ENCODE data around the gene MTMR10.

Gene MTMR10

DNA sequence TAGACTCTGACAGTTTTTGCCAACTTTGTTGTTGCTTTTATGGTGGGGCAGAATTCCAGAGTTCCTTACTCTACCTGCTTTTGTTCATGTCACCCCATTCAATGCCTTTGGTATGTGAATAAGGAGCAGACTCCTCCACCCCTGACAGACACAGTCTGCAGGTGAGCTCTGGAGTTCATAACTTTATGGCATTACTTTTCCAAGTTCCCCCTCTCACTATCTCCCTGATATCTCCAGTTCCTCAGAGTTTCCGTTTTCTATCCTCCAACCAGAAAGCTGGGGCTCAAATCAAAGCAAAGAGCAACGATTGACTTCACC is 23.1 kb upstream of the MTMR10 start:
- DNase-seq: no peak

DNA sequence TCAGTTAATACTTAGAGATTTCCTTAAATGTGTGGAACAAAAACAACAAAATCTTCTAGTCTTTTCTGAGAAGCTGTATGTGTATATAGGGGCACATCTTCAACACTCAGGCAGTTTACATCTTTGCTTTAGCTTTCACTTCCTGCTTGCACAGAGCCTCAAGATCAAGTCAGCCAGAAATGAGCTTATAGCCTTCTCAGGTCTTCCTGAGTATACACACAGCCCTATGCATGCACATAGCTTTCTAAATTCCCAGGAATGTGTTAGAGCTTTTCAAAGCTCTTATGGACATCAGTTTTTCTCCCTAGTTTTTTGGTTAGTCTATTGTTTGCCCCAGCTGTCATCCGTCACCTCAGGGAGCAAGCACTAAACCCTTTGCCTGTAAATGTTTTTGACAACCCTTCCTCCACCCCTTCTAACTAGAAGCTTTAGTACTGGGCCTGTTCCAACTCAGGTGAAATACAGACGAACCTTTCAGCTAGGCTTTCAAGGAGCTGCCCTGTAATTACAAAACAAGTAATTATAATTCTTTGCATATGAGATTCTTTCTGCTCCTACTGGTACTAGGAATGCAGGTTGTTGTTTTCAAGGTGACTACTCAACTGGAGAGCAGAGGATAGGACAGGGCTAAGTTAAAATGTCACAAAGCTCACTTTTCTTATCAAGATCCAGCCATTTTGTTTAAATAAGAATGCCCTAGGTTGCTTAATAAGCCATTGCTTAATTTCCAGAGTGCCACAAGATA is 22.6 kb upstream of the MTMR10 start:
- no peak for DNase-seq

DNA sequence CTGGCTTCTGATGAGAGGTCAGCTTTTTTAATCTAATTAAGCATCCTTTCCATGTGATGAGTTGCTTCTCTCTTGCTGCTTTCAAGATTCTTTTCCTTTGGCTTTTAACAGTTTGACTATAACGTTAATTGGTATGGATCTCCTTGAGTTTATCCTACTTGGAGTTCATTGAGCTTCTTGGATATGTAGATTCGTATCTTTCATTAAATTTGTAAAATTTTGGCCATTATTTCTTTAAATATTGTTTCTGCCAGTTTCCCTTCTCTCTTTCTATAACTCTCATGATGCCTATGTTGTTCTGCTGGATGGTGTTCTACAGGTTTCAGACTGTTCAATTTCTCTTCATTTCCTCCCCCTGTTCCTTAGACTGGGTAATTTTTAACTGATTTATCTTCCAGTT is 21.0 kb upstream of the MTMR10 start:
- no peak for DNase-seq

DNA sequence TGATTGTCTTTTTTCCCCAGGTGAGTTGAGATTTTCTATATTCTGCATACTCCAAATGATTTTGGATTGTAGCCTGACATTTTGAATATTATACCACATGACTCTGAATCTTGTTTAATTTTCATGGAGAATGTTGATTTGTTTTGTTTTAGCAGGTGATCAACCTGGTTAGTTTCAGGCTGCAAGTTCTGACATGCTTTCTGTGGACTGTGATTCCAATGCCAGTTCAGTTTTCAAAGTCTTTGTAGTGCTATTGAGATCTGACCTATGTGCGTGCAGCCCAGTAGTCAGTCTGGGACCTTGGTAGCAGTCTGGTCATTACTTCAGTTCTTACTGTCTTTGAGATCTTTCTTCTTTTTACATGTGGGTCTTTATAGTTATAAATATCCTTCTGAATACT is 18.6 kb upstream of the MTMR10 start:
- DNase-seq: no peak

DNA sequence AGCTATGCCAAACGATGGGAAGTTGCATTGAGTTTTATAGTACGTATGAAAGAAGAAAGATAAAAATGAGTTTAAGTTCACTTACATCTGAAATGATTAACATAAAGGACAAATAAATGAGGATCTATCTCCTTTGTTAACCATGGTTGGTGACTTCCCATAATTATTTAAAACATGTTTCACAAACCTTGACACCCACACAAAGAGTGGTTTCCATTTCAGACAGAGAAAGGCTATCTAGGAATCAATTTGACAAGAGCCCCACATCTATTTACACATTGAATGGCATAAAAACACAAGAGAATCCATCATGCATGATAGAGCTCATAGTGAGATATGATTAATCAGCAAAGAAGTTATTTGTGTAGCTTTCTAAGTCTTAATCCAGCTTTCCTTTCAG is 14.2 kb upstream of the MTMR10 start:
- DNase-seq: no peak

DNA sequence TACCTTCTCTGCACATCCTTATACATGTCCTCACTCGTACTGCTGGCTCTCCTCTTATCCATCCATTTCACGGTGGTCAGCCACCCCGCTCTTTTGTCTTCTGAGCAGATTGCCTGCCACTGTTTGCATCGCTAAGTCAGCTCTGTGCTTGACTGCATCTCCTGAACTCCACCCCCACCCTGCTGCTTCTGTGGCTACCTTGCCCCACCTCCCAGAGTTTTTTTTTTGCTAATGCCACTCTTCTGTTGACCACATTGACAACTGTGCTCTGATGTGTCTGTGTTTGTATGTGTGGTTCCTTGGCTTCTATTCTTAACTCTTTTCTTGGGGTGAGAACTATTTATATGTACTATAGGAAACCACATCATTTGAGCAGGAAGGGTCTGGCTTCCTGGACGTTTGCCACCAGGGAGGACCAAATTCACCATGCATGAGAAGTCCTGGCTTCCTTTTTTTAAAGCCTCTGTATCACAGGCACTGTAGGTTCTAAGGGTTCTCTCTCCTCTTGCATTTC is 12.8 kb upstream of the MTMR10 start:
- DNase-seq: no peak

DNA sequence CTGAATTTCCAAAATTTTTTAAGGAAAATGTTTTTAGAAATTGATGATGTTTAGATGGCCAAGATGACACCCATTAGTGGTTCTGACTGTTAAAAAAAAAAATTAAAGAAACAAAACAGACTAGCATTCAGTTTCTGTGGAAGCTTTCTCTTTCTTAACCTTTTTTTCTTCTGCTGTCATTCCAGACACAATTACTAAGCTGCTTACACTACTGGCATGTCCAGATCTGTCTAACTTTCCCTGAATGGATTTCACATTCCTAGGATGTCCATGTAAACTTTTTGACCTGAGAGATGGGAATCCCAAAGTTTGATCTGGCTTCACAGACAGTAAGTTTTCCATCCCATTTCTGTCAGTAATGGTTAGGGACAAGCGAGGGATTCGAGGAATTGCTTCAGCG is 10.3 kb upstream of the MTMR10 start:
- no peak for DNase-seq

DNA sequence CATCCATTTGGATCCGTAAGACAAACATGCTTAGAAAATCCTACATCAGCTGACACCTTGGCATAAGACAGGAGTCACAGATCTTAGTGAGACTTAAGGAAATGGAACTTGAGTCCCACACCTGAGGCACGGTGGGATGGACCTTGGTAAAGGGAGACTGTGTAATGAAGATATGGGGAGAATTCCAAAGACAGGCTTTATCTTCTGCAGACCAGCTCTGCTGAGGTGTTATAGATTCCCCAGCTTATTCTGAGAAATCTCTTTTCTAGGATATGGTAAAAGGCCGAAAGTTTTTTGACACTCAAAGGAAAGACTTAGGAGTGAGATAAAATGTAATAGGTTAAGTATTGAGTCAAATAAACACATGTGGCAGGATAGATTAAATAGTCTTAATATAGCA is 8.3 kb upstream of the MTMR10 start:
- DNase-seq: no peak

DNA sequence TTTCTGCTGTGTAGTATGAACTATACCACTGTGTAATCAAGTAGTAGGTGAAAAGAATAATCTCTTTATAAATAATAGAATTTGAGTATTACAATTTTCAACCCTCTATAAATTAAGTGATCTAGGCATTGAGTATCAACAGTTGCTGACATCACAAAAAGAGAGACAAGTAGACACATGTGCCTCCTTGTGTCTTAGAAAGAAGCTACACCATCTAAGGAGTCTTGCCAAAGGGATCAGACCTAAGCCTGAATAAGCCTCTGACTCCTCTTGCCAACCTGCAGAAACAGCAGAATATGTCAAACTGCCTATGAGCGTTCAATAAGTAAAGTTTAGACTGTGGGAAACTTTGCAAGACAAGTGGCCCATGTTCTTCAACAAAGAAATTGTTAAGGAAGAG is 5.8 kb upstream of the MTMR10 start:
- no peak for DNase-seq

DNA sequence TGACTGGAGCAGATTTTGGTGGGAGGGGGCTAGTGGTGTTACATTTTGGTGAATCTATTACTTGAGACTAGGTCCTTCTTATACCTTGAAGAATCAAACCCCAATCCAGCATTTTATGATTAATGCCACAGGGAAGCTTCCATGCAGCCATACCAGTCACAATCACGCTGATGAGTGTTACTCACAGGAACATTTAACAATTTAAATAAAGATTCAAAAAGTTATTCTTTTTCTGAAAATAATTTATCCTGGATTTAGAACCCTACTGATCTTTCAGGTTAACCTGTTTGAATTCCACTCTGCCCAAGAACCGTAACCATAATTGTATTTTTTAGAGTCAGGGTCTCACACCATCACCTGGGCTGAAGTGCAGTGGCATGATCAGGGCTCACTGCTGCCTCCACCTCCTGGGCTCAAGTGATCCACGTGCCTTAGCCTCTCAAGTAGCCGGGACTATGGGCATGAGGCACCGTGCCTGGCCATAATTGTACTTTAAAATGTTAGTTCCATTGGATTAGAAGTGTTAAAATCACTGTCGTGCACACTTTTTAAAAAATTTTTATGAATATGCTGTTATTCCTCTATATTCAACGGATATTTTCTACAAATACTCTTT is 929 bp upstream of the MTMR10 start:
- no peak for DNase-seq

DNA sequence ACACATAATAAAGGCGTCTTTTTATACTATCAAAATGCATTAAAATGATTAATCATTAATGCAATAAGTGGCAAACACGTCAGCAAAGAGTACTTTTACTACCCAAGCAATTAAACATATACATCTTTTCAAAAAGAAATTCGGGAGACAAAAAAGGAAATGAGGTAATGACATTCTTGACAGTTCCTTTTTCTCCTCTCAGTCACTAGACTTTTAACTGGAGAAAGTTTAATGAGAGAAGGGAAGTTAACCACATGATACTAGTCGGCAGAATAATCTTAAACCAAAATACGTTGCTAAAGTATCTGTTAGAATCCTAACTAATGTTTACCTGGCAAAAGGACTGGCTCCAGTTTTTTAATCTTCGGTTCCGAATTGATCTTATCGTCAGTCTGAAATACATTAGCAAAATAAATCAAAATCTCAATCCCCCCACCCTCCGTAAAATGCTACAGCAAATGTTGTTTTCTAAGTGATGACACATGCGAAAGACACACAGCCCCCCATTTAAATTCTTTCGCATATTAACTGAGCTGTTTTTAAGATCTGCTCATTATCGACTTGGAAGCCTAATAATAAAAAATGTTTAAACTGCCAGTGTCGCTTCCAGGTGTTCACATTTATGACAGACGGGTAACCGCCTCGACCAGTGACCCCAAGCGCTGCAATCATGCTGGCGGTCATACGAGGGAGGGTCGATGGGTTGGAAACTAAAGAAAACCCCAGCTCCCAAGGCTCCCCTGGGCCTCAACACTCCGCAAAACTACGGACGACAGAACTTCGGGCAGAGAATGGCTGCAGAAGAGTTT is 778 bp downstream of the MTMR10 start:
- peak in 3 of 51 donors; percentile 20 to 68 (median 47) for DNase-seq

DNA sequence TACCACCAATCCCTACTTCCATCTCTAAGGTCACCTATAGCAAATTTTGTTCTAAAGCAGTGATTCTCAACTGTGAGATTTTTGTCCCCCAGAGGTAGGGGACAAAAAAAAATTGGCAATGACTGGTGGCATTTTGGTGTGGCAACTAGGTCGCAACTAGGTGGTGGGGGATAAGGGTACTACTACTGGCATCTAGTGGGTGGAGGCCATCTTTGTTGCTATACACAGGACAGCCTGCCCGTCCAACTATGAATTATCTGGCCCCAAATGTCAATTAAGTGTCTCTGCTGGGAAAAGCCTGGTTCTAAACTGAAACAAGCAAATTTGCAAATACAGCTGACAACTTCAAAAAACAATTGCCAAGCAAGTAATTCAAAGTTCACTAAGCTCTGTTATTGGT is 1.4 kb downstream of the MTMR10 start:
- peak in 2 of 51 donors; percentile 15 to 17 for DNase-seq

DNA sequence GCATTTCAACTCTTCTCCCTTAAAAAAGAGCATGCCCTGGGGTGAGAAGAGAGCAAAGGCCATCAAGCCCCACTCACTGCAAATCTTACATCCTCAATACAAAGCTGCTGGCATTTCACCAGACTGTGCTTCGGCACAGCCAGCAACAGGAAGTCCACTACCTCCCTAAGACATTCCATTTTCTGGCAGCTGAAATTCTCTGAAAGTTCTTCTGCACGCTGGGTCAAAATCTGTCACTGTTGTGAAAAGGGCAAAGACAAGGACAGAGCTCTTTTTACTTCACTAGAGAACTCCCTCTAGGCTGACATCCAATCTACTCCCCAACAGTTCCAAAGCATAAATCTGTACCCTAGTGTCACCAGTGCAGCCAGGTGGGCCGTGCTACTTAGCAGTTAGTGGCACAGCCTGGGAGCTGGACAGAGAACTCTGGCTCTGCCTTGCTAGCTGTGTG is 6.3 kb downstream of the MTMR10 start:
- peak in 5 of 51 donors; percentile 36 to 79 (median 46) for DNase-seq

DNA sequence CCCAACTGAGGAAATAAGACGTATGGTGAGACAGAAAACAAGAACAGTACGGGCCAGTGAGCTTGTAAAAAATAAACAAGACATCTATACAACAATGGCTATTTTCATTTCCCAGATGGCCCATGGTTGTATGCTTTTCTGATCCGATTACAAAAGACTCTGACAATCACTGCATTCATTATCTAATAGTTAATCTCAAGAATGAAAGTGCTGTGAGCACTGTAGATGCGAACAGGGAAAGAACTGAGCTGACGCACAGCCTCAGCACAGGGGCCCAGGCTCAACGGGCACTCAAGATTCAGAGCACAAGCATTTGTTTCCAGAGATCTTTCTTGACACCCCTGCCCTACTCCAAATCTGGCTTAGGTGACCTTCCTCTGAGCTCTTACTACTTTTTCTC is 6.9 kb downstream of the MTMR10 start:
- DNase-seq: peak in 20 of 51 donors; percentile 8 to 79 (median 38)

DNA sequence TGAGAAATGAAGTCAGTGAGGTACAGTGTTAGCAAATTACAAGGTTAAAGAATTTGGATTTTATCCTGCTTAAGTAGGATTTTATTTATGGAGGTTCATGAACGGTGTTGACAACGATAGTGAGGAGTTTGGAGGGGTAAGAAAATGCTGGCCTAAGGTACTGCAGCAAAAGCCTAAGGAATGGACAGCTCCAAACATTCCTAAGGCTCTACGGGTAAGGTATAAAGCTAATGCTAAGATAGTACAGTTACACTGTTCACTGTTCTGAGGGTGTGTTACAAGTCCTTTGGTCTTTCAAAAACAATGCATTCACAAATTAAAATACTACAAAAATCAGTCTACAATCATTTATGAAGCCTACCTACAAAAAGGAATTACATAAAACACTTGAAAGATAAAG is 7.3 kb downstream of the MTMR10 start:
- no peak for DNase-seq

DNA sequence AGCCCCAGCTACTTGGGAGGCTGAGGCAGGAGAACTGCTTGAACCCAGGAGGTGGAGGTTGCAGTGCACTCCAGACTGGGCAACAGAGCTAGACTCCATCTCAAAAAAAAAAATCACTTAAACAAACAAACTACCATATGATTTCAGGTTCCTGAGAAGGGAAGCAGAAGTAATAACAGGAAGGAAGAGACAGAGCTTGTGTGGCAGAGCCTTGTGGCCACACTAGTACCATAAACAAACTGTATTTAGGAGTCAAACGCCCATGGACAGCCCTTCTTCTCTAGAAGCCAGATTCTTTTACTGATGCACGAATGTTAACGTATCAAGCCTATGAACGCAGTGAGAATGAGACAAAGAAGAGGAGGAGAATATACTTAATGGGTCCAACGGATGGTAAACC is 12.0 kb downstream of the MTMR10 start:
- DNase-seq: no peak

DNA sequence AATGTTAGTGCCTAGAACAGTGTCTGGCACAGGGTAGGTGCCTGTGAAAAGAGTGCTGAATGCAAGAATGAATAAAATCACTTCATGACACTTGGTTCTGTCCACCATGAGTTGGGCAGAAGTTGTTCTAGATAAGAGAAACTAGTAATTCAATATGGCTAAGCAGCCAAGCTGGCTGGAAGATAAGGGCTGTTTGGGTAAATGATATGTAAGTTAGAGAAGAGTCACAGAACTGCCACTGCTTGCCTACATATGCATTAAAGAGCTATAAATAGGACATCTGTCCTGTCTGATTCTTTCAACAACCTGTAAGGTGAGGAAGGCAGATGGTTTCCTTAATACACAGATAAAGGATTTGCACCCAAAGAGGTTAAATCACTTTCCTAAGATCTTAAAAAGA is 13.1 kb downstream of the MTMR10 start:
- no peak for DNase-seq

DNA sequence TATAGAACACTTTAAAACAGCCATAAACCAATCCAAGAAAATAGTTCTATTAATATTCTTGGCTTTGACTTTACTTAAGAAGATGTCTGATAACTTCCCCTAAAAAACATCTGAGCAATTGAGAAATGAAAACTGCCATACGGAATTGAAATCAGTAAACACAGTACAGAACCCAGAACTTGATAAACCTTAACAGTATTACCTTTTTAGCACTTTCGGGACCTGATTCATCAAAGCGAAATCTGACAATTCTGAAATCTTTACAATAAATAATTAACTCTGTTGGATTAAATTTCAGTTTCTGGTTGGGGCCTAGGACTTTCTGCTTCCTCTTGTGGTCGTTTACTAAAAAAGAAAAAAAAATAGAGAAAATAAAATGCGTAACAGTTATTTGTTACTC is 17.3 kb downstream of the MTMR10 start:
- DNase-seq: no peak

DNA sequence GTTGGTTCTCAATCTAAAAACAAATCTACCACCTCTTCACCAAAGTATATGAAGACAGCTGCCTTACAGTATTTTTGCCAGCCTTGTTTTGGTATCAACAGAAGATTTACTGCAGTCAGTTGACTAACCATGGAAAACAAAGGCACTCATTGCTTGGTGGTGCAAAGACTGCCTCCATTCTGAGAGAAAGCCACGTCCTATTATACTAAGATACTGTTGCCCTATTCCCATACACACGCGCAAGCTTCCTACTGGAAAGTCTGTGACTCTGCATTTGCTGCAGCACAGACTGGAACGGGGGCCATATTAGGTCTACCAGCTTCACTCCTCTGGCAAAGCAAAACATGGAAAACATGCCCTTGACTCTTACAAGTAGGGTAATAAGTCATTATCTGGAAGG is 18.0 kb downstream of the MTMR10 start:
- peak in 9 of 51 donors; percentile 20 to 54 (median 27) for DNase-seq

DNA sequence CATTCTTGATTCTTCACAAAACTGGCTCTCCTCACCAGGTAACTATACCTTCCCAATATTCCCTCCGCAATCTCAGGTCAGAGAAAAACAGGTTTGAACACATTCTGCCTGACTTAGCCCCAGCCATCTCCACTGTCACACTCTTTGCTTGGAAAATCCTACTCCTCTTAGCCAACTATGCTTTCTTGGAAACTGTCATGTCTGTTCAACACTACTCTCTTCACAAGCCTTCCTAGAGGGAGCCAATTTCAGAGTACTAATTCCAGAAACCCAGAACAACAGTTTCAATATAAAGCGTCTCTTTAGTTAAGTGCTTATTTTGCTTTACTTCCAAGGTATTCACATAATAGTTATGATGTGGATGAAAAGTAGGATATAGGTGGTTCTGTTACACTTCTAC is 21.7 kb downstream of the MTMR10 start:
- no peak for DNase-seq

DNA sequence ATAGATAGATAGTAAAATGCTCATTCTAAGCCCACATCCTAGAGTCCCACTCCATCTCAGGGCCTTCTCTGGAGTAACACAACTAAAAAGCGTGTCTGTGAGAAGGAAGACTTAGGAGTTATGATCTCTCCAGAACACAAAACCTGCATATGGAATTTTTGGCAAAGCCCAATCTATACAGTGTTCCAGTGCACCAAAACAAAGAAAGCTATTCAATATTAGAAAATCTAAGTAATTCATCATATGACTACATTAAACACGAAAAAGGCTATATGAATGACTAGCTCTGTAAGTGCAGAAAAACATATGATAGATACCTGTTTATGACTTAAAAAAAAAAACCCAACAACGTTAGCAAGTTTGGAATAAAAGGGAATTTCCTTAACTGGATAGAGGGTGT is 27.7 kb downstream of the MTMR10 start:
- no peak for DNase-seq

DNA sequence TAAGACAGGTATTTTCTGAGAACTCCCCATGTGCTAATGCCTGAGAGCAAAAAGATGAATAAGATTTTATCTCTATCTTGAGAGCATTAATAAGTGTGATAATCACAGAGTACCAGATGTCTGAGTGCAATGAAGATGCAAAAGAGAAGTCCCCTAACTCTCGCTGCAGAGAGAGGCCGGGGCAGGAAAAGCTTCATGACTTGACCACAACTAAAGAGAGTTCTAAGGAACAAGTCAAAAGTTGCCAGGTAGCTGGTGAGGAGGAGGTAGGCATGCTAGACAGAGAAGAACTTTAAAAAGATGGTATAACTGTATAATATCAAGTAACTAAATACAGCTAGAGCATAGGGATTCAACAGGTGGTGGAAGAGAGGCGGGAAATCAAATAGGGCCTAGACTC is 28.8 kb downstream of the MTMR10 start:
- DNase-seq: no peak

DNA sequence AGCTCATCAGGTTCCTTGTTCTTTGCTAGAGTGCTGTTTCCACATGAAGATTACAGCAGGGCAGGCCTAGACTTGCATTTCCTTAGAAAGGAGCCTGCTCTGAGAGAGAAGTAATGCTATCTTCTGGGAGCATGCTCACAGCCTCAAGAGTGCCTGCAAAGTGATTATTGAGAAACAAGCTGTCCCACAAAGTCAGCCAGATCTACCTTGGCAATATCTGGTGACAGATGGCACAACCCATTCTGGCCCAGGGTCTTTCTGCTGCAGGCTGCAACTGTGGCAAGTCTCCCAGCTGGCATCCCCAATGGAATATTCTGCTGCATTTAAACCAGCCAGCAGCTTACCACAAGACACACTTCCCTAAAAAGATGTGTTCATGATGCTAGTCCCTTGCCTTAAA is 29.3 kb downstream of the MTMR10 start:
- no peak for DNase-seq

Measured in hypothalamus (tissue), 51 donors.